ENCODE results near the gene SAA2. TPM values are rescaled to one million over a fixed set of nuclear protein-coding genes. Genes with fewer than 3 reads are reported as not detected.

Gene SAA2
- total and polyA plus RNA-seq, 2 donors (not counting 1 experiment from before 2014, with no cell fraction given): not detected

DNA sequence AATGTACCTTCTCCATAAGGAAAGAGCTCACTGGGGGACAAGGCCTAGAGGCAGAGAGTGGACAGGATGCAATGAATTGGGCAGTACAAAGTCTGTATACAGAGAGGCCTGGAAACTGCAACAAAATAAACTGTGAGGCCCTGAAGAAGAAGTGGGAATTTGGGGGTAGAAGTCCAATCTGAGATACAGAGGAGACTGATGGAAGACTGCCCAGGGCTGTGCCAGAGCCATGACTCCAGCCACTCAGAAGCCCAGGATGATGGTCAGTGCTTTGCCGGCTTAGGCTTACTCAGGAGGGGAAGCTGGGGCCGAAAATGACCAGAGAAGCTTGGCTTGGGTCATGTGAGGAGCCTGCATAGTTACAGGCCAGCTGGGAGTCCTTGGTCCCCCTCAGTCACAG lies 17.6 kb downstream of the SAA2 start:
- Histone ChIP-seq H3K9ac (ENCODE audit: insufficient read depth, low read length) (no peak overlapping the region), H3K4me3 (replicated peaks in 1 of 4; ENCODE audit: control extremely low read depth in 1 of 4, insufficient read depth in 1 of 4, low read depth in 3 of 4, low read length in 4 of 4) (no peak overlapping the region), H3K27me3 (ENCODE audit: control insufficient read depth, insufficient read depth, low read length) (no peaks in the 10 kb centered on the region), H3K4me2 (ENCODE audit: extremely low read depth, insufficient read depth, low read length) (no peak overlapping the region), H3K4me1 (ENCODE audit: control insufficient read depth, extremely low read depth, insufficient read depth, low read length) (no peaks in the 10 kb centered on the region), H3K9me3 (ENCODE audit: control insufficient read depth, insufficient read depth, low read depth, low read length) (no peaks in the 10 kb centered on the region), H3K79me2 (ENCODE audit: control insufficient read depth, insufficient read depth, low read length) (no peaks in the 10 kb centered on the region), H3K27ac (ENCODE audit: insufficient read depth, low read length) (no peak overlapping the region), H4K20me1 (ENCODE audit: control insufficient read depth, extremely low read depth, insufficient read depth, low read length) (no peaks in the 10 kb centered on the region), H2AFZ (ENCODE audit: low read length) (no peak overlapping the region), H3K36me3 (ENCODE audit: control insufficient read depth, insufficient read depth, low read length) (no peaks in the 10 kb centered on the region)
- no peak for TF ChIP-seq EZH2 (IDR thresholded peaks at IDR 0.05; ENCODE audit: low read length, missing control alignments)
- TF ChIP-seq, protein P1, sequence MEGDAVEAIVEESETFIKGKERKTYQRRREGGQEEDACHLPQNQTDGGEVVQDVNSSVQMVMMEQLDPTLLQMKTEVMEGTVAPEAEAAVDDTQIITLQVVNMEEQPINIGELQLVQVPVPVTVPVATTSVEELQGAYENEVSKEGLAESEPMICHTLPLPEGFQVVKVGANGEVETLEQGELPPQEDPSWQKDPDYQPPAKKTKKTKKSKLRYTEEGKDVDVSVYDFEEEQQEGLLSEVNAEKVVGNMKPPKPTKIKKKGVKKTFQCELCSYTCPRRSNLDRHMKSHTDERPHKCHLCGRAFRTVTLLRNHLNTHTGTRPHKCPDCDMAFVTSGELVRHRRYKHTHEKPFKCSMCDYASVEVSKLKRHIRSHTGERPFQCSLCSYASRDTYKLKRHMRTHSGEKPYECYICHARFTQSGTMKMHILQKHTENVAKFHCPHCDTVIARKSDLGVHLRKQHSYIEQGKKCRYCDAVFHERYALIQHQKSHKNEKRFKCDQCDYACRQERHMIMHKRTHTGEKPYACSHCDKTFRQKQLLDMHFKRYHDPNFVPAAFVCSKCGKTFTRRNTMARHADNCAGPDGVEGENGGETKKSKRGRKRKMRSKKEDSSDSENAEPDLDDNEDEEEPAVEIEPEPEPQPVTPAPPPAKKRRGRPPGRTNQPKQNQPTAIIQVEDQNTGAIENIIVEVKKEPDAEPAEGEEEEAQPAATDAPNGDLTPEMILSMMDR (conservative IDR thresholded peaks at IDR 0.05 in 1 of 2, IDR thresholded peaks at IDR 0.05 in 1 of 2; ENCODE audit: low read depth in 1 of 2, low read length in 2 of 2): no peak
- DNase-seq (ENCODE audit: low read depth in 2 of 2): no peak

DNA sequence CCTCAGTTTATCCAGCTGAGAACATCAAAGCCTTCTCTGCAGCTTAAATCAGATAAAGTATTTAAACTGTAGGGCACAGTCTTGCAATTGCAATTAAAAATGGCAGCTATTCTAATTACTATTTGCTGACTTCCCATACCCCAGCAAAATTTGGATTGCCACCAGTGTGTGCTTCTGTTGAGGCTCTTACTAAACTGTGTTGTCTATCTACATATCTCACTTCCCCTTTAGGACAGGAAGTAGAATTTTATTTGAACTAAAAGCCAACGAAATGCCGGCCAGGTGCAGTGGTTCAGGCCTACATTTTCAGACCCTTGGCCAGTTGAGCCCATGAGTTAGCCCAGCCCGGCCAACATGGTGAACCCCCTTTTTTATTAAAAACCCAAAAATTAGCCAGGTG lies 19.0 kb downstream of the SAA2 start:
- H3K27ac ChIP-seq (ENCODE audit: insufficient read depth, low read length): no peak overlapping the region
- no peak overlapping the region for H2AFZ ChIP-seq (ENCODE audit: low read length)
- H3K79me2 ChIP-seq (ENCODE audit: control insufficient read depth, insufficient read depth, low read length): no peaks in the 10 kb centered on the region
- no peaks in the 10 kb centered on the region for H3K27me3 ChIP-seq (ENCODE audit: control insufficient read depth, insufficient read depth, low read length)
- TF ChIP-seq, protein P1 (conservative IDR thresholded peaks at IDR 0.05 in 1 of 2, IDR thresholded peaks at IDR 0.05 in 1 of 2; ENCODE audit: low read depth in 1 of 2, low read length in 2 of 2): no peak
- no peak for TF ChIP-seq EZH2 (IDR thresholded peaks at IDR 0.05; ENCODE audit: low read length, missing control alignments)
- H3K4me2 ChIP-seq (ENCODE audit: extremely low read depth, insufficient read depth, low read length): no peak overlapping the region
- H3K4me3 ChIP-seq (replicated peaks in 1 of 4; ENCODE audit: control extremely low read depth in 1 of 4, insufficient read depth in 1 of 4, low read depth in 3 of 4, low read length in 4 of 4): no peak overlapping the region
- no peaks in the 10 kb centered on the region for H4K20me1 ChIP-seq (ENCODE audit: control insufficient read depth, extremely low read depth, insufficient read depth, low read length)
- DNase-seq (ENCODE audit: low read depth in 2 of 2): no peak
- no peaks in the 10 kb centered on the region for H3K9me3 ChIP-seq (ENCODE audit: control insufficient read depth, insufficient read depth, low read depth, low read length)
- no peaks in the 10 kb centered on the region for H3K36me3 ChIP-seq (ENCODE audit: control insufficient read depth, insufficient read depth, low read length)
- no peaks in the 10 kb centered on the region for H3K4me1 ChIP-seq (ENCODE audit: control insufficient read depth, extremely low read depth, insufficient read depth, low read length)
- H3K9ac ChIP-seq (ENCODE audit: insufficient read depth, low read length): no peak overlapping the region

- TF ChIP-seq, protein P1 (conservative IDR thresholded peaks at IDR 0.05 in 1 of 2, IDR thresholded peaks at IDR 0.05 in 1 of 2; ENCODE audit: low read depth in 1 of 2, low read length in 2 of 2): no peak
- TF ChIP-seq EZH2 (IDR thresholded peaks at IDR 0.05; ENCODE audit: low read length, missing control alignments): no peak
- no peaks in the 10 kb centered on the region for H3K9me3 ChIP-seq (ENCODE audit: control insufficient read depth, insufficient read depth, low read depth, low read length)
- H3K4me1 ChIP-seq (ENCODE audit: control insufficient read depth, extremely low read depth, insufficient read depth, low read length): no peaks in the 10 kb centered on the region
- no peaks in the 10 kb centered on the region for H3K36me3 ChIP-seq (ENCODE audit: control insufficient read depth, insufficient read depth, low read length)
- H3K27me3 ChIP-seq (ENCODE audit: control insufficient read depth, insufficient read depth, low read length): no peaks in the 10 kb centered on the region
- DNase-seq (ENCODE audit: low read depth in 2 of 2): no peak
- no peak overlapping the region for H3K4me2 ChIP-seq (ENCODE audit: extremely low read depth, insufficient read depth, low read length)
- no peak overlapping the region for H2AFZ ChIP-seq (ENCODE audit: low read length)
- H4K20me1 ChIP-seq (ENCODE audit: control insufficient read depth, extremely low read depth, insufficient read depth, low read length): no peaks in the 10 kb centered on the region
- no peak overlapping the region for H3K4me3 ChIP-seq (replicated peaks in 1 of 4; ENCODE audit: control extremely low read depth in 1 of 4, insufficient read depth in 1 of 4, low read depth in 3 of 4, low read length in 4 of 4)
- no peak overlapping the region for H3K27ac ChIP-seq (ENCODE audit: insufficient read depth, low read length)
- H3K79me2 ChIP-seq (ENCODE audit: control insufficient read depth, insufficient read depth, low read length): no peaks in the 10 kb centered on the region
- no peak overlapping the region for H3K9ac ChIP-seq (ENCODE audit: insufficient read depth, low read length)
Observed at GRCh38 chr11:18225913-18226312, 22.6 kb downstream of the SAA2 start.

Data from fibroblast of lung (primary cell).